ENCODE data around the gene DCAF6. TPM values are rescaled to one million over a fixed set of nuclear protein-coding genes. Genes with fewer than 3 reads are reported as not detected.
"Not testable (repeated sequence)": the region's sequence is repeated elsewhere in the genome, so short reads cannot be mapped to it uniquely, and the experiment has no call there.

DCAF6 gene
- total RNA-seq, 6 experiments from 2014 or later, result 52.5 to 59.4 (median 55.3) TPM

GRCh38 chr1:168042362-168042761, 105.9 kb downstream of the DCAF6 start:
- H3K27me3 Mint-ChIP-seq (ENCODE audit: insufficient read depth), result no peaks in the 10 kb centered on the region; the same call in 1 of the 2 replicates
- H3K4me1 Mint-ChIP-seq (ENCODE audit: low read depth), result peaks cover 12% of the 10 kb centered on the region
- no peak overlapping the region for H3K27ac Mint-ChIP-seq
- no peak for TF ChIP-seq CTCF (IDR thresholded peaks at IDR 0.05)
- H3K9me3 Mint-ChIP-seq, result no peaks in the 10 kb centered on the region
- H3K36me3 Mint-ChIP-seq (ENCODE audit: low read depth), result peaks cover 30% of the 10 kb centered on the region
- DNase-seq, result no peak
- H3K4me3 Mint-ChIP-seq, result no peak overlapping the region

DNA sequence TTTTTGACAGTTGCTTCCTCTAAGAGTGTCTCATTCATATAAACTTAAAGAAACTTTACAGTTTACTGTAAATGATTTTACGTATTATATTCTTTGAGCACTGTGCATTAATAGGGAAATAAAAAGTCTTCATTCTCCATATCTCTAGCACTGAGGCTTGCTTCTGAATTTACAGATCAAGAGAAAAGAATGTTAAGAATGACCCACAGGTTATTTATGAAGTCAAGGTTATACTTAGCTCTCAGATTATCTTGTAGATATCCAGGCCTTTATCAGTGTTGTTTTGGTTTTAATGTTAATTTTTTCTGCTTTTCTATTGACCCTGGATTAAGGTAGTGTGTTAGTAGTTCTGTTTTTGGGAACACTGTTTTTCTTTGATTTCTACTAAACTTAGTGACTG, 108.8 kb downstream of the DCAF6 start:
- Mint-ChIP-seq H3K4me3 (no peak overlapping the region), H3K27ac (no peak overlapping the region), H3K36me3 (ENCODE audit: low read depth) (peaks cover 30% of the 10 kb centered on the region), H3K4me1 (ENCODE audit: low read depth) (peaks cover 12% of the 10 kb centered on the region), H3K9me3 (no peaks in the 10 kb centered on the region), H3K27me3 (ENCODE audit: insufficient read depth) (no peaks in the 10 kb centered on the region)
- no peak for DNase-seq
- no peak for TF ChIP-seq CTCF (IDR thresholded peaks at IDR 0.05)

GRCh38 chr1:168050307-168050706, 113.8 kb downstream of the DCAF6 start:
- no peak for TF ChIP-seq CTCF (IDR thresholded peaks at IDR 0.05)
- DNase-seq, result no peak
- Mint-ChIP-seq H3K9me3 (no peaks in the 10 kb centered on the region), H3K4me1 (ENCODE audit: low read depth) (peaks cover 3% of the 10 kb centered on the region), H3K4me3 (no peak overlapping the region), H3K27me3 (ENCODE audit: insufficient read depth) (no peaks in the 10 kb centered on the region), H3K27ac (no peak overlapping the region), H3K36me3 (ENCODE audit: low read depth) (no peaks in the 10 kb centered on the region)

- Mint-ChIP-seq H3K27ac (no peak overlapping the region), H3K9me3 (no peaks in the 10 kb centered on the region), H3K36me3 (ENCODE audit: low read depth) (no peaks in the 10 kb centered on the region), H3K4me3 (no peak overlapping the region), H3K4me1 (ENCODE audit: low read depth) (no peaks in the 10 kb centered on the region), H3K27me3 (ENCODE audit: insufficient read depth) (no peaks in the 10 kb centered on the region)
- TF ChIP-seq CTCF (IDR thresholded peaks at IDR 0.05), result no peak
- no peak for DNase-seq
Observed at GRCh38 chr1:168050880-168051279, 114.4 kb downstream of the DCAF6 start.

- DNase-seq, result no peak
- Mint-ChIP-seq H3K36me3 (ENCODE audit: low read depth) (no peaks in the 10 kb centered on the region), H3K9me3 (no peaks in the 10 kb centered on the region), H3K4me3 (no peak overlapping the region), H3K4me1 (ENCODE audit: low read depth) (peaks cover 9% of the 10 kb centered on the region), H3K27me3 (ENCODE audit: insufficient read depth) (no peaks in the 10 kb centered on the region), H3K27ac (no peak overlapping the region)
- no peak for TF ChIP-seq CTCF (IDR thresholded peaks at IDR 0.05)
Observed at GRCh38 chr1:168053681-168054080, 117.2 kb downstream of the DCAF6 start.

GRCh38 chr1:168054117-168054516, 117.6 kb downstream of the DCAF6 start:
- H3K27ac Mint-ChIP-seq, result no peak overlapping the region
- no peaks in the 10 kb centered on the region for H3K36me3 Mint-ChIP-seq (ENCODE audit: low read depth)
- H3K27me3 Mint-ChIP-seq (ENCODE audit: insufficient read depth), result no peaks in the 10 kb centered on the region
- peaks cover 9% of the 10 kb centered on the region for H3K4me1 Mint-ChIP-seq (ENCODE audit: low read depth)
- DNase-seq, result no peak
- H3K4me3 Mint-ChIP-seq, result no peak overlapping the region
- TF ChIP-seq CTCF (IDR thresholded peaks at IDR 0.05), result no peak
- H3K9me3 Mint-ChIP-seq, result no peaks in the 10 kb centered on the region

- not testable (repeated sequence) for DNase-seq; H3K27ac Mint-ChIP-seq; H3K36me3 Mint-ChIP-seq (ENCODE audit: low read depth); H3K27me3 Mint-ChIP-seq (ENCODE audit: insufficient read depth); H3K4me3 Mint-ChIP-seq; H3K9me3 Mint-ChIP-seq
- peaks cover 24% of the 10 kb centered on the region for H3K4me1 Mint-ChIP-seq (ENCODE audit: low read depth)
Observed at GRCh38 chr1:168056152-168056551, 119.7 kb downstream of the DCAF6 start.
